Ammon's horn (tissue), 1 donor: Measurements from ENCODE around the gene GRAP2.
"Not testable (repeated sequence)": the region's sequence is repeated elsewhere in the genome, so short reads cannot be mapped to it uniquely, and the experiment has no call there.

Experiments
- DNase-seq: peaks from one replicate; pipeline ENCODE4 v3.0.0-alpha.2; 2016; ENCODE audit warnings: low spot score

GRAP2 gene

DNA sequence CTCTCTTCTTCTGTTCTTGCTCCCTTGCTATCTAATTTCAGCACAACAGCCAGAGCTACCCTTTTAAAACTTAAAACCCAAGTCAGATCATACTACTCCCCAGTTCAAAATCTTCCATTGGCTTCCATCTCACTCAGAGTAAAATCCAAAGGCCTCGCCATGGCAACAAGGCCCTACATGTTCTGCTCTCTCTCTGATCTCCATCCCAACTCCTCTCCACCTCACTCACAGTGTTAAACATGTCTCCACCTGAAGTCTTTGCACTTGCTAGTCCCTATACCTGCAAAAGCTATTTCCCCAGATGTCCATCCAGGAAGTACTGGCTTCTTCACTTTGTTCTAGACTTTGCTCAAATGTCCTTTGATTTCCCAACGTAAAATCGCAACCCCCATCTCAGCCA, 3.0 kb upstream of the GRAP2 start:
- DNase-seq = no peak

GRCh38 chr22:39898997-39899396, 1.9 kb upstream of the GRAP2 start:
- peak; percentile 35 for DNase-seq

DNA sequence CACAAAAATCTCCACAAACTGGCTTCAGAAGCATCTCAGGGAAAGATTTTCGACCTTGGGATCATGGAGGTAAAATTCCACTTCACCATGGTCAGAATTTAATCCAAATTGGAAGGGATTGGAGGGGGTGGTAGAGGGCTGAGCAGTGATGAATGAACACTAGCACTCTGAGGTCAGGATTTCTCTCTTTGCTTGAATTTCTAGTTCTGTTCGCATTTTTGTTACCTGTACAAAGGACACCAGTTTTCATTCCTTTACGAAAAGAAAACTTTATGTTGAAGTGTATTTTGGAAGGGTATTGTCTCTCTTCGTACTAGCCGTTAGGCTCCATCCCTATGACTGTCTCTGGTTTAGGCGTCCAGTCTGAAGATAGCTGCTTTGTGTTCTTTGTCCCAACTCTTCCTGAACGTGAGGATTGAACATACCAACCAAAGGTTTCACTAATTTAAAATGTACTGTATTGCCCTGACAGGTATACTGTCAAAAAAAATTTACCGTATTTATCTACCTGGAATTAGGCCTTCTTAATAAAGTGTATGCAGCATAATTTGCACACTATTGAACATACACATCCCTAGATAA, 772 bp downstream of the GRAP2 start:
- DNase-seq = no peak

DNA sequence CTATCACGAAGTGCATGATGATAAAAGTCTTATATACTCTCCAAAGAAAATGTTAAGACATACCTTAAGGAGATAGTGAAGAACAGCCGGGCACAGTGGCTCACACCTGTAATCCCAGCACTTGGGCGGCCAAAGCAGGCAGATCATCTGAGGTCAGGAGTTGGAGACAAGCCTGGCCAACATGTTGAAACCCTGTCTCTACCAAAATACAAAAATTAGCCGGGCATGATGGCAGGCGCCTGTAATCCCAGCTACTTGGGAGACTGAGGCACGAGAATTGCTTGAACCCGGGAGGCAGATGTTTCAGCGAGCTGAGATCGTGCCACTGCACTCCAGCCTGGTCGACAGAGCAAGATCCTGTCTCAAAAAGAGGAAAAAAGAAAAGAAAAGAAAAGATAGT, 3.1 kb downstream of the GRAP2 start:
- not testable (repeated sequence) for DNase-seq

- DNase-seq = no peak
Observed at GRCh38 chr22:39904862-39905261, 4.0 kb downstream of the GRAP2 start.

DNA sequence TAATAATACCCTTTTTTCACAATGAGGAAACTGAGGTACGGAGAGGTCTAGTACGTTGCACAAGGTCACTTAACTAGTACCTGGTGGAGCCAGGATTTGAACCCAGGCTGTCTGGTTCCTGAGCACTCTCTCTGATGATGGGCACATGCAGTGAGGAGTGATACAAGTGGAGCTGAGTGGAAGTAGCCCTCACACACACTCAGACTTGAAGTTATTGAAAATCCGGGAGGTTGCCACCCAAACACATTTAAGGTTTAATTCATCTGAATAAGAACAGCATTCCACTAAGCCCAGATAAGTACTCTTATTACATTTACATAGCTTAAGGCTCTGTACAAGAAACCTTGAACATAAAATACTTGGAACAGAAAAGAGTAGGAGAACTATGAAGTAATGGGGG, 4.8 kb downstream of the GRAP2 start:
- no peak for DNase-seq

GRCh38 chr22:39906207-39906606, 5.3 kb downstream of the GRAP2 start:
- no peak for DNase-seq

- no peak for DNase-seq
Observed at GRCh38 chr22:39907047-39907446, 6.2 kb downstream of the GRAP2 start.

DNA sequence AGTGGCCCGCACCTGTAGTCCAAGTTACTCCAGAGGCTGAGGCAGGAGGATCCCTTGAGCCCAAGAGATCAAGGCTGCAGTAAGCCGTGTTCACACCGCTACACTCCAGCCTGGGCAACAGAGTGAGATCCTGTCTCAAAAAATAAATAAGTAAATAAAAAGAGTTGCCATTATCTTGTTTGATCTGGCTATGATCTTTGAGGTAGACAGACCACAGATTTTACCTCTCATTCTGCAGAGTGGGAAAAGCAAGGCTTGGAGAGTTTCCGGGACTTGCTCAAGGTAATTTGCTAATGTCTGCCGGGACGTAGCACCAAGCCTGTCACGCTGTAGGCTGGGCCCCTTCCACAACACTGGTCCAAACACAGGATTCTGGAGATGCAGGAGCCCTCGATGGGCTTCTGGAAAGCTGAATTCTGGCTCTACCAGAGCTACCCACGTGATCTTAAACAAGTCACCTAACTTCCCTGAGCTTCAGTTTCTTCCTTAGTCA, 6.8 kb downstream of the GRAP2 start:
- no peak for DNase-seq

GRCh38 chr22:39908136-39908535, 7.3 kb downstream of the GRAP2 start:
- no peak for DNase-seq

DNA sequence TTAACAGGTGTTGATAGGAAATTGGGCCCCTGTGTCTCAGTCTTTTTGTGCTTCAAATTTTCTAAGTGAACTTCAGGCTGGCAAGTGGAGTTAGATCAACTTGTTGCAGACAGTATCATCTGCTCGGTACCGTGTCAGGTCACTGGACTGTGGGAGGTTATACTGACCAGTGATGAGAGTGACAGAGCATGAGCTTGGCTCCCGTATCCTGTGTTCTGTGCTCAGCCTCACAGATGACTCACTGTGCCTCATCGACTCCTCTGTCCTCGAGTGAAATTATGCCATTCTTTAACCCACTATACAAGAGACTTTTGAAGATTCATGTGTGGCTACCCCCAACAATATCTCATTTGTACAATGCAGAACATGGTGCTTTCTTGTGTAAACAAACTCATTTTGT, 7.9 kb downstream of the GRAP2 start:
- DNase-seq = no peak

DNA sequence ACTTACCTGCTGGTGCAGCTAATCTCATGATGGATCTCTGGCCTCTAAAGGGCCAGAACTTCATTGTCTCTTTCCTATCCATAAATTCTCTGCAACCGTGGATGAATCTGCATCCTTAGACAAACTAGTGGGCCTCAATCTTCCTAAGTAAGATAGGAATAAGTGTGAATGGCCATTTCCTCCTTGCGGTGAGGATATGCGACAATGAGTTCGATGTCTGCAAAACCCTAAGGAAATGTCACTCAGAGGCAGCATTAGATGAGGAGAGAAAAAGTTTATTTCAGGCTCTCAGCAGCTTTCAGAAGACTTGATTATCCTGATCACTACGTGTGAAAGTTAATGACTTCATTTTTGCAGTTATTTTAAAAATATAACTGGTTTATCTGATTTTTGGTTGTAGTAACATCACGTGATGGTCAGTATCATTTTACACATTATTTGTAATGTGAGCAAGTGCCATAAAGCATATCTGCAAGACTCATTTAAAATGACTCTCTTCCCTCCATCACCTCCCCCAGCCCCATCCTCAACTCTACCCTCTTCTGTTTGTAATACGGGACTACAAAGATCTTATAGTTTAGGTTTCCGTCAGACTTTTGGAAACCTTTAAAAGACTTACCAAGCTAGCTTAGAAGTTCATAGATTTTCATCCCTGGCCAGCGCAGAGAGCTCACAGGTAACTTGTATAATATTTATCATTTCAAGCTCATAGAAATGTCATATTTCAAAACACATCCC, 10.2 kb downstream of the GRAP2 start:
- no peak for DNase-seq

DNA sequence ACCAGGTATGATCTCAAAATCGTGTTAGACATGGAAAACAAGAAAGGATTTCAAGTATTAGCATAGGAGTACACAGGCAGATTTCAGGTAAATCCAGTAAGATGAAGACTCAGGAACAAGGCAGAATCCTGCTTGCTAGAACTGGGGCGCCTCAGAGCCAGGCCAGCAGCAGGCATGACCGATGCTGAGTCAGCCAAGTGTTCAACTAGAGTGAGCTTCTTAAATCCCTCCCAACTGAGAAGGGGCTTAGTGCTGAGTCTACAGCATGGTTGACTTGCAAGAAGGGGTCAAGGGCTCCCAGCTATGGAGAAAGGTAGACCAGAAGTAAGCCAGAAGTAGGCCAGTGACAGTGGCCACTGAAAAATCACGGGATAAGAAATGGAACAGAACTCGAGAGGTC, 12.4 kb downstream of the GRAP2 start:
- DNase-seq = no peak

DNA sequence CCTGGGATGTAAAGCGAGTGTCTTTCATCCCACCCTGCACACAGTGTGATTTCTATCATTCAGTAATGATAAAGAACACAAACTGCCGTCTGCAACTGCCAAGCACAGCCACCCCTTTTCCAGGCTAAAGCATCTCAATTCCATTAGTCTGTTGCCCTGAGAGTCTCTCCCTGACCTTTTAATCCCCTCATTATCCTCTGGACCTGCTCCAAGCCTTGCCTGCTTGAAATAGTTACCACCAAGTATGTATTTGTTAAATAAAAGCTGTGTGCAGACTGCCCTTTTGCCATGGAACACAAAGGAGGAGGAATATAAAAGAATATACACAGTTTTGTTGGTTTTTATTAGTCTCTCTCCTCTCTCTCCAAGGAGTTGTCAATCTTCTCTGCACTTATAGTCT, 13.0 kb downstream of the GRAP2 start:
- no peak for DNase-seq

- DNase-seq = no peak
Observed at GRCh38 chr22:39914584-39914983, 13.7 kb downstream of the GRAP2 start.

DNA sequence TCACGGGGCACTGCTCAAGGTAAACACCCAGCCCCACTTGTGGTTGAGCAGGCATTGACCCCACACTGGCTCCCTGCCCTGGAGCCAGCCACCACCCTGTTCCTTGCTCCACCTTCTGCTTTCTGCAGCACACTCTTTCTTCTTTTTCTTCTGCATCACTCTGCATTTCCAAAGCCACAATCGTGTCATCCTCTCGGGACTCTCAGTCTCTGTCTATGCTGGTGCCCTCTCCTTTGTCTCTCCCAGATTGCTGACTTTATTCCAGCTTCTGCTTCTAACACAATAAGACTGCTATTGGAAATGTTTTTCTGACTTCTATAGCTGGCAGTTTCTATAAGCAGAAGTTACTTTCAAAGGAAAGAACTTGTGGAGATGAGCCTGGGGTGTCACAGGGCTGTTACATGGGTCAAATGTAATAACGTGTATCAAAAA, 14.4 kb downstream of the GRAP2 start:
- no peak for DNase-seq

DNA sequence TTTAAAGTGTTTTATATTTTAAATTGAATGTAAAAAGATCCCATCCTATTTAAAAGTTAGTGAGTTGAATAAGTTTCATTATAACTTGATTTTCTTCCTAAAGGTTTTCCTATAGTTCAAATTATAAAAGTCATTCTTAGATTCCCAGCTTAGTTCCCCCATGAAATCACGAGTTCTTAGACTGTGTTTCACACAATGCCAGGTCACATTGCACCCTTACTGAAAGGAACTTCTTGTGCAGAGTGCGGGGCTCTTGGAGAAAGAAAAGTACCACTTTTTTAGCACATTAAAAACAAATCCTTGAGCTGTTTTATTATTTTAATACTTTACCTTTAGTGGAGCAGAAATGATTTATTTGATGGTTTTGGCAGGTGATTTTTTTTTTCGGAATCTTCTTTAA, 15.6 kb downstream of the GRAP2 start:
- DNase-seq = no peak

GRCh38 chr22:39917197-39917643, 16.3 kb downstream of the GRAP2 start:
- no peak for DNase-seq

- DNase-seq = no peak
Observed at GRCh38 chr22:39917776-39918495, 17.1 kb downstream of the GRAP2 start.

GRCh38 chr22:39920134-39920743, 19.4 kb downstream of the GRAP2 start:
- no peak for DNase-seq

DNA sequence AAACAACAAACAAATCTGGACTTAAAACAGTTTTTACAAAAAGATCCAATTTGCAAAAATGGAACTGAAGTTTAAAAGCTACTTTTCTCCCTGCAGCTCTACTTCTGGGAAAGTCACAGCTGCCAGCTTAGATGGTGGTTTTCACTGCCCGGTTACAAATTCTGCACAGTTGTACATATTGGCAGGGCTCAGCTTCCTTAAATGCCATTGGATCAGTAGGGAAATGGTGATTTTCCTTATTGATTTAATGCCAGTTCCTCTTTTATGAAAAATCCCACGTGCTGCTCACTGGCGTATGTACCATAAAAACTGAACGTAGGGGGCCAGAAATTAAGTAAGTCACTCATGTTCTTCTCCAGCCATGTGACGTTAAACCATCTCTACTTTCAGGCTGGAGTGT, 22.8 kb downstream of the GRAP2 start:
- no peak for DNase-seq

- DNase-seq = no peak
Observed at GRCh38 chr22:39924286-39924685, 23.4 kb downstream of the GRAP2 start.

DNA sequence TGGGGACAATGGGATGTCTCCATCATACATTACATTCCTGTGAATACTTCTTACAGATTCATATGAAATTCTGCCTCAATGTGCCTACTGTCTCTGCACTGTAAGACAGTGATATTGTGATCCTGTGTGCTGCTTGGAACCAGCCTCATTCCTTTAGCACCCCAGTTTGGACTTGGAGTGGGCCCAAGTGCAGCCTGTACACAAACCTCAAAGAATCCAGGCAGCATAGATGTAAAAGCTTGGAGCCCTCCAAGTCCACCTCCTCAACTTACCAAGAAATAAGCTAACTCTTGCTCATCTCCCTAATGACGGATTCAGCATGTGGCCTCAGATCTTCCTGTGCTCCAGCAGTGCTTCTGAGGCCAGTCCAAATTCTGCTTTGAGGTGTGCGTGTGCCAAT, 24.4 kb downstream of the GRAP2 start:
- DNase-seq = no peak
